DMS153 treated with DMSO at 0.1 percent for 48 hours (cell line): ENCODE results near the gene CUZD1.
"Not testable (repeated sequence)": the region's sequence is repeated elsewhere in the genome, so short reads cannot be mapped to it uniquely, and the experiment has no call there.

ENCODE experiments used
- DNase-seq: peaks from one replicate; lab custom pipeline; 2025; ENCODE audit not compliant: unreplicated experiment; lab: John Stamatoyannopoulos, UW

The CUZD1 gene, protein sequence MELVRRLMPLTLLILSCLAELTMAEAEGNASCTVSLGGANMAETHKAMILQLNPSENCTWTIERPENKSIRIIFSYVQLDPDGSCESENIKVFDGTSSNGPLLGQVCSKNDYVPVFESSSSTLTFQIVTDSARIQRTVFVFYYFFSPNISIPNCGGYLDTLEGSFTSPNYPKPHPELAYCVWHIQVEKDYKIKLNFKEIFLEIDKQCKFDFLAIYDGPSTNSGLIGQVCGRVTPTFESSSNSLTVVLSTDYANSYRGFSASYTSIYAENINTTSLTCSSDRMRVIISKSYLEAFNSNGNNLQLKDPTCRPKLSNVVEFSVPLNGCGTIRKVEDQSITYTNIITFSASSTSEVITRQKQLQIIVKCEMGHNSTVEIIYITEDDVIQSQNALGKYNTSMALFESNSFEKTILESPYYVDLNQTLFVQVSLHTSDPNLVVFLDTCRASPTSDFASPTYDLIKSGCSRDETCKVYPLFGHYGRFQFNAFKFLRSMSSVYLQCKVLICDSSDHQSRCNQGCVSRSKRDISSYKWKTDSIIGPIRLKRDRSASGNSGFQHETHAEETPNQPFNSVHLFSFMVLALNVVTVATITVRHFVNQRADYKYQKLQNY

DNA sequence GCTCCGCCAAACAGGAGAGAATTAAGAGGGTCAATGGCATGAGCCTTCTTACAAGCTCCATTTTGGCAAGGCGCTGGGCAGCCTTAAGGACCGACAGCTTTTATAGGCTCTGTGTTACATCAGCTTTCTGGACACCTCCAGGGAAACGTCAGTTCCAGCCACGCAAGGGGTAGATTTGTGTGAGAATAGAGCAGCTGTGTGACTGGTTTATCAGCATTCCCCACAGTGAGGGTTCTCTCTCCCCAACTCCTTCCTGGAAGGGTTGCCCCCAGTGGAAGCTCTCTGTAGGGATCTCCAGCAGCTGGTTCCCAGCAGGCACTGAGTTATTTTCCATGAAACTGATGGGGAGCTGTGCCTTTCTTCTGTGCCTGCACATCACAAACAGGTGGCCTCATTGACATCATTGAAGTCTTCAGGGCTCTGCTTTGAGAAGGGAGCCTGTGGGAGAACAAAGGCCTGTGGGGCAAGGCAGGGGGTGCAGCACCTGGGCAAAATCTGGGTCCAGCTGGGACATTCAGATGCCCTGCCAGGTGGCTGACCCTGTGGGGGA, at the start of gene CUZD1:
Gene CUZD1, minus strand, starts transcription at position 75 of the 550 bp plus-strand sequence. Its CDS starts 14 bp downstream, at position 61.
- no peak for DNase-seq

DNA sequence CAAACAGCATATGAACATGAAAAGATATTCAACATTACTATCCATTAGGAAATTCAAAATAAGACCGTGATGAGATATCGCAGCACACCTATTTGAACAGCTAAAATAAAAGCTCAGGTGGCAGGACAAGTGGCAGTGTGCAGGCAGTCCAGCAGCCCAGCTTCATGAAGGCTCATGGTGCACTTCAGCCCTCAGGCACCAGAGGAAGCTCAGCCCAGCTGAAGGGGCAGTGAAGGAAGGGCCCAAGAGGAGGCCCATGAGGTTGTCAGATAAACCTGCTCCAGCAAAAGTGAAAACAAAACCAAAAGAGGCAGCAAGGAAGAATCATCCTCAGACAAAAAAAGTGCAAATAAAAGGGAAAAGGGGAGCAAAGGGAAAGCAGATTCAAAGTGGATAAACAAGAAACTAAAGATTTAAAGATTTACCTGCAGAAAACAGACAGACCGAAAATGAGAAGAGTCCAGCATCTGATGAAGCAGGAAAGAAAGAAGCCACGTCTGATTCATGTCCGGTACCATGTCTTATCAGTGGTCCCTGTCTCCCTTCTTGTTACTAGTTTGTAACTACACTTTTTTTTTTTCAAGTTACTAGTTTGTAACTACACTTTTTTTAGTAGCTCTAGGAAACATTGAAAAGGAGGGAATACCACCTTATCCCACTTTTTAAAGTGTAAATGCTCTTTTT, 48.7 kb upstream of the CUZD1 start:
- DNase-seq, result no peak

DNA sequence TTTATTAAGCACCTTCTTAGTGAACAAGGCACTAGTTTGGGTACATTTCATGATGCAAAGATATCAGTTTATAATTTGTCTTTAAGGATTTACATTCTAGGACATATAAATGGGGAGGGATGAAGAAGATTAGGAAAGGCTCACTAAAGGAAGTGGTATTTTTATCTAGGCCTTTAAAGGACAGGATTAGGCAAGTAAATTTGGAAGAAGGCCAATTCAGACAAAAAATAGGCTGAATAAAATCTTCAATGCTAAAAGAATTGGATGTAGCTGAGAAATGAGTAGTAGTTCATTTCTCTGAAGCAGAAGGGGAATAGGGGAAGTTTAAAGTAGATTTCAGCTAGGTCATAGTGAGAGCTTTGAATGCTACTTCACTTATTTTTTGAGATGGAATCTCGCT, 38.5 kb upstream of the CUZD1 start:
- no peak for DNase-seq

DNA sequence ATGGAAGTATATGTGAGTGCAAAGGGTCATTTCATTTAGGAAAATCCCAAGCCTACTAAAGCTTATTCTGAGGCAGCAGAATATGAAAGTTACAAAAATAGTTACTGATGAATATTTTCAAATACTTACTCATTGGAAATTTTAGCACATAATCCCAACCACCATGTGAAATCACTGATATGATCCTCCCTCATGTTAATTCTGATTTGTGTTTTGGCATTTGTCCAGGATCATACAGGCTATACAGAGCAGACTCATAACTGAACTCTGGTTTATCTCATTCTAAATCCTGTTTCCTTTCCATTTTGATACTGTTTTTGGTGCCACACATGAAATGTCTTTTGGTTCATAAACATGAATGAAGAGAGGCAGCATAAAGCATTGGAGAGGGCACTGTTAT, 37.1 kb upstream of the CUZD1 start:
- no peak for DNase-seq

DNA sequence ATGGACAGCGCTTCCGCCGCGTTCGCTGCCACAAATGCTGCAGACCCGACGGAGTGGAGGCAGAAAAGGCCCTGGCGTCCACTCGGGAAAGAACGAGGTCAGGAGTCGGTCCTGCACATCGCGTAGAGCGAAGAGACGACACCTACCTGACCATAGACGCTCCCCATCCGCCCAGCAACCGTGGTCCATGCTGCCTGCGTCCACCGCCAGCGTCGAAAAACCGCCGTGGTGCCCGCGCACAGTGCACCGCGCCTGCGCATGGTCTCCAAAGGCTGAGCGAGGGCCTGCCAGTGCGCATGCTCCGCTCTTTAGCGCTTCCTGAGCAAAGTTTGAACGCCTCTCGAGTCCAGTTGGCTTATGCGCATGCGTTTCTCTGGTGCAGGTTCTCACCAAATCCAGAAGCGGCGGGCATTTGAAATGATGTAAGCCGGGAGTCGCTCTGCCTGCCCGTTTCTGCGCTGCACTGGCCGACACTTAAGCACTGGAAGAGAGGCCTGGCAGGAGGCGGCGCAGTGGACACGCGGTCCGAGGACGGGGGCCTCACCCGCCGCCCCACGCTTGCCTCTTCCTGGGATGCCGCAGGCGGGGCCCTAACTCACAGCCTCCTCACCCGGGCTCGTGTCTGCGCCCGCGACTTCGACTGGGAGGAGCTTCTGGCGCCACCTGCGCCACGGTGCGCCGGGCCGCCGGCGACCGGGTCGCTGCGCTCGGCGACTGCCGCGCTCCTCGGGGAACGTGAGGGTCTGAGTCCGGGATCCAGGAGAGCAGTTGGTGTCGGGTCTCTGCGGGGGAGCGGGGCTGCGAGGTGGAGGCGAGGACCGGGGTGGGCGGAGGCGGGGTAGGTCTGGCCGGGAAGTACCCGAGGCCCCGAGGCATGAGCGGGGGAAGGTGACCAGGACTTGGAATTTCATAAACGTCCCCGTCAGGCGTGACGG, 33.9 kb upstream of the CUZD1 start, which contains the start of gene FAM24B:
Gene FAM24B, minus strand, starts transcription at position 243 of the 935 bp plus-strand sequence. CDS start 29,066 bp downstream, outside the sequence.
- peak; percentile 99 for DNase-seq

DNA sequence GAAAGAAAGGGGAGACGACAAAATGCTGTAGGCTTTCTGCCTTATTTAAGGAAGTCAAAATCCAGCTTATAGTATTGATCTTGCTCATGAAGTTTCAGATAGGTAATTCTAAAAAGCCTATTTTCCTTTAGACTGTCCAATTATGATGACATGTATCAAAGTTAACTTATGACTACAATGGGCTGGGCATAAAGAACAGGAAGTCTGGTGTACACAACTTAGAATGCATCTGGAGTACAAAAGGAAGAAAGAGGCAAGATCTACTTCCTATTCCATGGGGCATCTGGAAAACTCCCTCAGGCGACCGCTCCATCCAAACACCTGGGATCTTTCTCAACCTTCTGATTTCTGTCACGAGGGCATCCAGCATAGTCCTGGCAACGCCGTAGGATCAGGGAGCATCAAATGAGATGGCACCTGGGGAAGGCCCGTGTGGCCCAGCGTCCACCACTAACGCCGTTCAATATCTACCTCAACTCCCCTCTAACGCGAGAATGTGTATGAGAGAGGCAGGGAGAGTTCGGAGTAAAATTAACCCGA, 33.2 kb upstream of the CUZD1 start:
- no peak for DNase-seq

DNA sequence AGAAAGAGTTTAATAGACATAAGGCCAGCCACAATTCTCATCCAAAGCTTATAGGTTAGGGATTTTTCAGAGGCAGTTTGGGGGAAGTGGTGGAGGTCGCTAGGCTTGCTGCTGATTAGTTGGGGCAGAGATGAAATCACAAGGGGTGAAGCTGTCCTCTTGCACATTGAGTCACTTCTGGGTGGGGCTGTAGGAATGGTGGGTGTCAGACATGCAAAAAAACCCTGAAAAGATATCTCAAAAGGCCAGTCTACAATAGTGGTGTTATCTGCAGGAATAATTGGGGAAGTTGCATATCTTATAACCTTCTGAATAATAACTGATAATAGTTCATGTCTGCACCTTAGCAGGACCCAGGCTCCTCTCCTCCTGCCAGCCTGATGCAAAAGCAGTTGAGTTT, 31.6 kb upstream of the CUZD1 start:
- no peak for DNase-seq

DNA sequence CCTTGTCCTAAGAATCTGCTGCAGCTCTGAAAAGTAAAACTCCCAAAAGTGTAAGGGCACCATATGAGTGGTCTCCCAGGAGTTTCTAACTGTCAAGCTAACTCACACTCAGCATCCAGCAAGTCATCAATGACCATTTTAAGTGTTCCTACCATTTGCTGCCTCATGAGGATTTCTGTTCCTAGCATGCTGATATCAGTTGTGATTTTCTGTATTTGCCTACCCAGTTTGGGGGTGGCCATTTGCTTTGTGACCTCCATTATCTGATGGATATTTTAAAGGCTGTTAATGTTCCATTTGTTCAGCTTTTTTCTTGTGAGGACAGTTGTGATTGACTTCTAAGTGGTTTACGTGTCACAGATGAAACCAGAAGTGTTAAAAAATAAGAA, 30.8 kb upstream of the CUZD1 start:
- no peak for DNase-seq

DNA sequence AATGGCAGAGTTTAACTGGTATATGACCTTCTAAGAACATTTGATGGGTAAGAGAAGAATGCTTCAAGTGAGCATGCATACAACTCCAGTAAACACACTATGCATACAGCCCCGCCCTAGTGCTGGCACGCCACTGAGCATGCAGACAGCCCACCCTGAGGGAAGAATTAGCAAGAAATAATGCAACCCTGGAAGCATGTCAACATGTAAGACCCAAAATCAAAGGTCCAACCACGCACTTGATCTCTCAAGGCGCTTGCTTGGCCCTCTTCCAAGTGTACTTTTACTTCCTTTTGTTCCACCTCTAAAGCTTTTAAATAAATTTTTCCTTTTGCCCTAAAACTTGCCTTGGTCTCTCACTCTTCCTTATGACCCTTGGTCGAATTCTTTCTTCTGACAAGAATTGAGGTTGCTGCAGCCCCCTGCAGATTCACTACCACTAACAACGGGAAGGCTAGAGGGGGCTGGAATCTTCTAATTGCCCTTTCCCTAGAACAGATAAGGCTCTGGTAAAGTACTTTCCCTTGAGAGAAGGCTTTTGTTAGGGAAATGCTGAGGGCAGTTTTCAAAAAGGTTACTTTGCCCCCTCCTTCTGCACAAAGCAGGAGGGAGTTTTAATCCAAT, 30.3 kb upstream of the CUZD1 start:
- DNase-seq, result no peak

DNA sequence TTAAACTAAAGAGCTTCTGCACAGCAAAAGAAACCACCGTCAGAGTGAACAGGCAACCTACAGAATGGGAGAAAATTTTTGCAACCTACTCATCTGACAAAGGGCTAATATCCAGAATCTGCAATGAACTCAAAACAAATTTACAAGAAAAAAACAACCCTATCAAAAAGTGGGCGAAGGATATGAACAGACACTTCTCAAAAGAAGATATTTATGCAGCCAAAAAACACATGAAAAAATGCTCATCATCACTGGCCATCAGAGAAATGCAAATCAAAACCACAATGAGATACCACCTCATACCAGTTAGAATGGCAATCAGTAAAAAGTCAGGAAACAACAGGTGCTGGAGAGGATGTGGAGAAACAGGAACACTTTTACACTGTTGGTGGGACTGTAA, 26.3 kb upstream of the CUZD1 start:
- DNase-seq, result not testable (repeated sequence)

DNA sequence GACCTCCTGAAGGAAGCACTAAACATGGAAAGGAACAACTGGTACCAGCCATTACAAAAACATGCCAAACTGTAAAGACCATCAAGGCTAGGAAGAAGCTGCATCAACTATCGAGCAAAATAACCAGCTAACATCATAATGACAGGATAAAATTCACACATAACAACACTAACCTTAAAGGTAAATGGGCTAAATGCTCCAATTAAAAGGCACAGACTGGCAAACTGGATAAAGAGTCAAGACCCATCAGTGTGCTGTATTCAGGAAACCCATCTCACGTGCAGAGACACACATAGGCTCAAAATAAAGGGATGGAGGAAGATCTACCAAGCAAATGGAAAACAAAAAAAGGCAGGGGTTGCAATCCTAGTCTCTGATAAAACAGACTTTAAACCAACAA, 23.1 kb upstream of the CUZD1 start:
- DNase-seq, result not testable (repeated sequence)

DNA sequence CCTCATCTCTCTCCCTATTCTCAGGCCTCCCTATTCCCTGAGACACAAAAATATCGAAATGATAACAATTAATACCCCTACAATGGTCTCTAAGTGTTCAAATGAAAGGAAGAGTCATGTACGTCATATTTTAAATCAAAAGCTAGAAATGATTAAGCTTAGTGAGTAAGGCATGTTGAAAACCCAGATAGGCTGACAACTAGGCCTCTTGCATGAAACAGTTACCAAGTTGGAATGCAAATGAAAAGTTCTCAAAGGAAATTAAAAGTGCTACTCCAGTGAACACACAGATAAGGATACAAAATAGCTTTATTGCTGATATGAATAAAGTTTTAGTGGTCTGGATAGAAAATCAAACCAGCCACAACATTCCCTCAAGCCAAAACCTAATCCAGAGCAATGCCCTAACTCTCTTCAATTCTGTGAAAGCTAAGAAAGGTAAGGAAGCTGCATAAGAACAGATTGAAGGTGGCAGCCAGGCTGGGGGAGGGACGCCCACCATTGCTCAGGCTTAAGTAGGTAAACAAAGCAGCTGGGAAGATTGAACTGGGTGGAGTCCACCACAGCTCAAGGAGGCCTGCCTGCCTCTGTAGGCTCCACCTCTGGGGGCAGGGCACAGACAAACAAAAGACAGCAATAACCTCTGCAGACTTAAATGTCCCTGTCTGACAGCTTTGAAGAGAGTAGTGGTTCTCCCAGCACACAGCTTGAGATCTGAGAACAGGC, 21.3 kb upstream of the CUZD1 start:
- DNase-seq, result not testable (repeated sequence)

DNA sequence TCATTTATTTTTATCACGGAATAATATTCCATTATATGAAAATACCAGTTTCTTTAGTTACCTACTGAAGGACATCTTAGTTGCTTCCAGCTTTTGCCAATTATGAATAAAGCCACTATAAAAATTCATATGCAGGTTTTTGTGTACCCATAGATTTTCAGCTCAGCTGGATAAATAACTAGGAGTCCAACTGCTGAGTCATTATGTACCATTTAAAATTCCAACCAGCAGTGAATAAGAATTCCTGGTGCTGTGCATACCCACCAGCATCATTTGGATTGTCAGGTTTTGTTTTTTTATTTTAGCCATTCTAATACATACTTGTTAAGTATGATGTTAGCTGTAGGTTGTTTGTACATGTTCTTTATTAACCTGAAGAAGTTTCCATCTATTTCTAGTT, 19.2 kb upstream of the CUZD1 start:
- DNase-seq, result no peak

DNA sequence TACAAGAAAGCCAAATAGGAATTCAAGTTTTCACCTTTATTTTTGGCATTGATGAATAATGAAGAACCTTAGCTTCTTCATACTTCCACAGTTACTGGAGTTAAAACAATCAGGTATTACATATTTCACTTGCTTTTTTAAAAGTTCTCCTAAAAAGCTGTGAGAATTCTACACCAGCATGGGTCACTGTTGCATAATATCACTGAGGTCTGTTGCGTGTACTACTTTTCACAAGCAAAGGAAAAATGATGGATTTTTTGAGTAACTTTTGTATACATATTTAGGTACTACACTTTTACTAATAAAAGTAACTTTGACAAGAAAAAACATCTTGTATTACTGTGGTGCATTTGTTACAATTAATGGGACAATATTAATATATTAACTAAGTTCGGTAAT, 18.5 kb upstream of the CUZD1 start:
- DNase-seq, result no peak

DNA sequence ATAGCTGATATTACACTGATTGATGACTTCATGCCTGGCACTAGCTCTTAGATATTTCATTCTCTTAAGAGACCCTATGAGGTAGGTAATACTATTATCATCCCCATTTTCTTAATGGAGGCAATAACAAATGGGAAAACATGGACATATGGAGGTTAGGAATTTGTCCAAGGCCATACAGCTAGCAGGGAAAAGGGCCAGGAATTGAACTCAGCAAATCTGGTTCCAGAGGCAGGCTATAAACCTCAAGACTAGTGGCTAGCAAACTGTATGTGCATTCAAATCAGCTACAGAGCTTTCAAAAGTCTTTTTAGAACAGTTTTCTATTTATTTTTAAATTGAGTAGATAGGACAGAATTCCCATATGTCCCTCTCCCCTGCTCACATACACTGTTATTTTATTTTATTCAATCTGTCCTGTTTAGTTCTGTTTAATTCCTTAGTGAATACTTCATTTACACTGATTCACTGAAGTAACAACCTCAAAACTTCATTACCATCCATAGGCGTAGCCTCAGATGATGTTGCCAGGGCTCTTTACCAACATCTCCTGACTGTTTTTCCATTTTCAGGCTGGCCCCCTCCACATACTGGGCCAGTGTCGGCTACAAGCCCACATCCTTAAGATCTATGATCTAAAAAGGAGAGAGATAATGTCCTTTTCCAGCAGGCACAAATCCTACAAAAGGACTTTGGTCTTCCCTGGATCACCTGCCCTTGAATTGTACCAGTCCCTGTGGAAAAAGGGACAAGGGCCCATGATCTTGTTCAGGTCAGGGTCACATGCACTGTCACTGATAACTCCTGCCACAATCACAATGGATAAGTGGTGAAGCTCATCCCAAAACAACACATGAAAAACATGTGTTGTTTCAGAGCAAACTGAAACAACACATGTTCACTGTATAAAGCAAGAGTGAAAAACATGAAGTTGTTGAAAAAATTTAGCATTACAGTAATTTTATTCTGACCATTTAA, 17.8 kb upstream of the CUZD1 start:
- DNase-seq, result no peak

DNA sequence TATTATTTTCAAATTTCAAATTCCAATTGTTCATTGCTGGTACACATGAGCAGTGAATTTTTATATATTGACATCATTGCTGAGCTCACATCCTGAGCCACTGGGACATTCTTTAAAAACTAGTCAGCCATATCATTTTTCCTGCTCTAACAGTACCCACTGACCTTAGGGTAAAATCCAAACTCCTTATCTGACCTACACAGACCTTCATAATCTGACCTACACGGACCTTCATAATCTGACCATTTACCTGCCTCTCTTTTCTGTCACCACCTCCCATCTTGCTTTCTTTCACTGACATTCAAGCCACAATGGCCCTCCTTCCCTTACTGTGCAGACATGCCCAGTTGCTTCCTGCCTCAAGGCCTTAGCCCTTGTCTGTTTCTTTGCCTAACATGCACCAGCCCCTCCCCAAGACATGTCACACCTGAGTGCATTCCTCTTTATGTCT, 16.1 kb upstream of the CUZD1 start:
- no peak for DNase-seq

DNA sequence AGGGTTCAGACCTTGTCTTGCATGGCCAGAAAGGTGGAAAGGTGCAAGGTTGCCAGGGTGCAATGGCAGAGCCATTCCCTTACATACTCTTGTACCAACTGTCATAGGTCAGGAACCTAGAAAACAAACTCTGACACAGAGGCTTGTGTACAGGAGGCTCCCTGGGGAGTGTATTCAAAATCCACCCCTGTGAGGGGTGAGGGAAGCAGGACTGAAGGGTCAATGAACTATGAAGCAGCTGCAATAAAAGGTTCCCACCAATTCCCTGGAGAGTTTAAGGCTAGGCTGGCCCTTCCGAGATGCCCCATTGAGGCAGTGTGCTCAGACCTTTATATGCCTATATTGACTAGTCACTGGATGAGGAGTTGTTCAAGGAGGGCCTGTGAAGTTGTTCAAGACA, 13.9 kb upstream of the CUZD1 start:
- no peak for DNase-seq

DNA sequence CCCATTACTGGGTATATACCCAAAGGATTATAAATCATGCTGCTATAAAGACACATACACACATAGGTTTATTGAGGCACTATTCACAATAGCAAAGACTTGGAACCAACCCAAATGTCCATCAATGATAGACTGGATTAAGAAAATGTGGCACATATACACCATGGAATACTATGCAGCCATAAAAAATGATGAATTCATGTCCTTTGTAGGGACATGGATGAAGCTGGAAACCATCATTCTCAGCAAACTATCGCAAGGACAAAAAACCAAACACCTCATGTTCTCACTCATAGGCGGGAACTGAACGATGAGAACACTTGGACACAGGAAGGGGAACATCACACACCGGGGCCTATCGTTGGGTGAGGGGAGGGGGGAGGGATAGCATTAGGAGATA, 12.4 kb upstream of the CUZD1 start:
- DNase-seq, result not testable (repeated sequence)
